Vagina (tissue), 2 donors: Measurements from ENCODE around the gene ZEB2. TPM values are rescaled to one million over a fixed set of nuclear protein-coding genes. Genes with fewer than 3 reads are reported as not detected.

Experiments used
- DNase-seq, 2 donors: peaks; one replicate each; pipeline ENCODE4 v3.0.0-alpha.2; 2017; ENCODE audit errors: extremely low spot score in 2 of 2
- H3K27ac ChIP-seq: fragments of 200-600 bp; sonication (generic); one replicate; pipeline ENCODE4 v1.5.1; 2019
- H3K27me3 ChIP-seq: fragments of 200-600 bp; sonication (generic); one replicate; pipeline ENCODE4 v1.5.1; 2019
- H3K36me3 ChIP-seq, 2 donors: fragments of 200-600 bp; sonication (generic); one replicate each; pipeline ENCODE4 v1.5.1; 2017 to 2019
- H3K4me1 ChIP-seq: fragments of 200-600 bp; sonication (generic); one replicate; pipeline ENCODE4 v1.5.1; 2019
- H3K4me3 ChIP-seq, 2 donors: fragments of 200-600 bp; sonication (generic); 1 replicate in 1 of 2; 2 replicates in 1 of 2; pipeline ENCODE4 v1.5.1; 2016 to 2019
- H3K9me3 ChIP-seq: fragments of 200-600 bp; sonication (generic); one replicate; pipeline ENCODE4 v1.5.1; 2019
- POLR2A ChIP-seq, 2 donors: fragments of 450-650 bp; IDR thresholded peaks; one replicate each; pipeline ENCODE4 v1.6.1; 2017; ENCODE audit warnings: antibody characterized with exemption in 2 of 2, mild to moderate bottlenecking in 2 of 2, moderate library complexity in 2 of 2
- POLR2AphosphoS5 ChIP-seq, 2 donors: sonication (generic); formaldehyde crosslinking; IDR thresholded peaks; one replicate each; pipeline ENCODE4 v1.9.0; 2017; ENCODE audit warnings: antibody characterized with exemption in 2 of 2, mild to moderate bottlenecking in 2 of 2, low read depth in 1 of 2; ENCODE audit not compliant: insufficient read depth in 1 of 2
- intact Hi-C: fragments of 100-400 bp; cut with DNase I; formaldehyde crosslinking; loops from one replicate; pipeline ENCODE4 v1.15.1; 2023
- total RNA-seq: library from RNA; depleted of rRNA; stranded (reverse); fragments of >200 nt; gene quantifications from one replicate; pipeline ENCODE4 v1.2.3, GENCODE V29; 2016
- TF ChIP-seq, protein P1 (sequence below), 3 experiments: fragments of 450-650 bp in 2 of 3; fragments of 200-600 bp in 1 of 3; sonication (generic) in 1 of 3; IDR thresholded peaks; one replicate each; pipeline ENCODE4 v1.5.1; 2017 to 2019; ENCODE audit warnings: antibody characterized with exemption in 3 of 3, mild to moderate bottlenecking in 2 of 3, moderate library complexity in 2 of 3

ZEB2 gene
- total RNA-seq, 1 donor from 2014 or later = 63.6 TPM

DNA sequence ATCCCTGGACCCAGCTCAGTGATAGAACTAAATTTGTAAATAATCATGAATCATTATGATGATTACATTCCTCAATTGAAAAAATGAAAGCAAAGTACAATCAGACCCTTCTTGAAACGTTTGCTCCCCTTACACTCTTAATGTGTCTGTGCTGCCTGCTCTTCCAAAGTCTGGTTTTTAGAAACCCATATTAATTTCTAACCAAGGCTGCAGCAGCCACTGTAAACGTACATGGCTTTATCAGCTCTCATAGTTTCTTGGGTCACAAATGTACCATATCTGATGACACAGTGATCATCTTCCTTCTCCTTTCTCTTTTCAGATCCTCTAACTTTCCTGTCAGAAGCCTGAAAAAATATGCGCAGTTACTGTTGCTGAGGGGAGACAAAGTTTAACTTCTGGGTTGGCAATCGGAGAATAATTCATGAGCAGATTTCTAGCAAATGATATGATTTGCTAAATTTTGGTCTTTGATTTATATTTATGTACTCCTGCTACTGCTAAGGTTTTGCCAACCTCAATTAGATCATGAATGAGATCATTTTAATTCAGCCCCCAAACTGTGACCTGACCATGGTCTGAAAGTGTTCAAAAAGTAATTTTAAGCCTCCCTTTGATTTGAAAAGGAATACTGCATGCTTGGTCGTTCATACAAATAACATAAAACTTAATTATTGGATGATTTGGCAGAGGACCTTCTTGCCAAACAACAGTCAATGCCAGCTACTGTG lies 12.3 kb downstream of the ZEB2 start:
- H3K4me1 ChIP-seq = peaks cover 67% of the 10 kb centered on the region
- intact Hi-C loops = no loop called here
- H3K27me3 ChIP-seq = no peaks in the 10 kb centered on the region
- TF ChIP-seq, protein P1, sequence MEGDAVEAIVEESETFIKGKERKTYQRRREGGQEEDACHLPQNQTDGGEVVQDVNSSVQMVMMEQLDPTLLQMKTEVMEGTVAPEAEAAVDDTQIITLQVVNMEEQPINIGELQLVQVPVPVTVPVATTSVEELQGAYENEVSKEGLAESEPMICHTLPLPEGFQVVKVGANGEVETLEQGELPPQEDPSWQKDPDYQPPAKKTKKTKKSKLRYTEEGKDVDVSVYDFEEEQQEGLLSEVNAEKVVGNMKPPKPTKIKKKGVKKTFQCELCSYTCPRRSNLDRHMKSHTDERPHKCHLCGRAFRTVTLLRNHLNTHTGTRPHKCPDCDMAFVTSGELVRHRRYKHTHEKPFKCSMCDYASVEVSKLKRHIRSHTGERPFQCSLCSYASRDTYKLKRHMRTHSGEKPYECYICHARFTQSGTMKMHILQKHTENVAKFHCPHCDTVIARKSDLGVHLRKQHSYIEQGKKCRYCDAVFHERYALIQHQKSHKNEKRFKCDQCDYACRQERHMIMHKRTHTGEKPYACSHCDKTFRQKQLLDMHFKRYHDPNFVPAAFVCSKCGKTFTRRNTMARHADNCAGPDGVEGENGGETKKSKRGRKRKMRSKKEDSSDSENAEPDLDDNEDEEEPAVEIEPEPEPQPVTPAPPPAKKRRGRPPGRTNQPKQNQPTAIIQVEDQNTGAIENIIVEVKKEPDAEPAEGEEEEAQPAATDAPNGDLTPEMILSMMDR (IDR thresholded peaks at IDR 0.05) = no peak
- H3K4me3 ChIP-seq = peak overlapping the region; percentile 12 to 22
- no peaks in the 10 kb centered on the region for H3K9me3 ChIP-seq
- no peaks in the 10 kb centered on the region for H3K36me3 ChIP-seq
- H3K27ac ChIP-seq = peak overlapping the region; percentile 99
- DNase-seq = no peak

DNA sequence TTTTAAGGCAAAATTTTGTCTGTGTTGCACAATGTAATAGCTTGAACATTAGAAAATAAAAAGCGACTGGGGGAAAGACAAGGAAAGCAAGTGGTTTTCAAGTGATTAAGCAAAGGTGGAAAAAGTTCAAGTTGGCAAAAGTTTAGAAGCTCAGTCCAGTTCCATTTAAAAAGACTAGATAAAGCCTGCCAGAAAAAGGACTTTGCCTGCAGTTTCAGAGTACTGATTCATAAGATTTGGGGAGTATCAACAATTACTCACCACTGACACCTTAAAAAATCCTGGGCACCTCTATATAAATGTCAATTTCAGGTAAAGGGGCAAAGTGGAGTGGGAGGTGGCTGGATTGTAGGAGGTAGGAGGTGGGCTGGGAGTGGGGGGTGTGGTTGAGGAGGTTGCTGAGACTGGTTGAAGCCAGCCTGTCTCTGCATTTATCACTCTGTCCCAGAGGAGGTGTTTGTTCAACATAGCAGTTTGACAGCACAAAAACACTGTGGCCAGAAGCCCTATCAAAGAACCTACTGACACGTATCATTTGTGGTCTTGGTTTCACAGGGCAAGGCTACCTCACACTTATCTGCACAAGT lies 14.6 kb downstream of the ZEB2 start:
- Histone ChIP-seq H3K27ac (peak overlapping the region; percentile 78), H3K9me3 (no peaks in the 10 kb centered on the region), H3K27me3 (no peaks in the 10 kb centered on the region), H3K36me3 (no peaks in the 10 kb centered on the region), H3K4me3 (no peak overlapping the region), H3K4me1 (peaks cover 75% of the 10 kb centered on the region)
- TF ChIP-seq POLR2AphosphoS5 (IDR thresholded peaks at IDR 0.05; ENCODE audit: insufficient read depth in 1 of 2, low read depth in 1 of 2) (peak in 1 of 2 donors; percentile 22), POLR2A (IDR thresholded peaks at IDR 0.05) (no peak)
- TF ChIP-seq, protein P1 (IDR thresholded peaks at IDR 0.05) = no peak
- no peak for DNase-seq
- intact Hi-C loops = no loop called here

DNA sequence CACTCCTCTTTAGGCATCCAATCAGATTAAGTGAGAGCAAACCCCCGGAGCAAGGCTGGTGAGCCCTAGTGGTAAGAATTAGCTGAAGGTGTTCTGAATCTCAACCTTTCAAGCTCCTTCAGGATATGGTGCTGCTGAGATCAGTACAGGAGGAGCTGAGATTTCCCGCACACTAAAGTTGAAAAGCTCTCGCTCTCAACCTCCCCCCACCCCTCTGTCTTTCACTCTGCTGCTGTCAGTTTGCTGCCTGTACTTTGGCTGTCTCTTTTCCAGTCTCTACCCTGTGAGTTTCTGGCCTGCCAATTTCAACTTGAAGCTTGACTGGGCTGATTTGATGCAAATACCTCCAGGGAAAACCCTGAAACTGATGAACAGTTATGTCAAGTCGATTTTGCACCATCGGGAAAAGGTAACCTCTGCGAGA lies 15.7 kb downstream of the ZEB2 start:
- Histone ChIP-seq H3K27me3 (no peaks in the 10 kb centered on the region), H3K27ac (peak overlapping the region; percentile 78), H3K4me3 (no peak overlapping the region), H3K9me3 (no peaks in the 10 kb centered on the region), H3K4me1 (peaks cover 72% of the 10 kb centered on the region), H3K36me3 (no peaks in the 10 kb centered on the region)
- intact Hi-C loops = no loop called here
- no peak for DNase-seq
- no peak for TF ChIP-seq POLR2AphosphoS5 (IDR thresholded peaks at IDR 0.05; ENCODE audit: insufficient read depth in 1 of 2, low read depth in 1 of 2)
- no peak for TF ChIP-seq POLR2A (IDR thresholded peaks at IDR 0.05)
- TF ChIP-seq, protein P1 (IDR thresholded peaks at IDR 0.05) = no peak

DNA sequence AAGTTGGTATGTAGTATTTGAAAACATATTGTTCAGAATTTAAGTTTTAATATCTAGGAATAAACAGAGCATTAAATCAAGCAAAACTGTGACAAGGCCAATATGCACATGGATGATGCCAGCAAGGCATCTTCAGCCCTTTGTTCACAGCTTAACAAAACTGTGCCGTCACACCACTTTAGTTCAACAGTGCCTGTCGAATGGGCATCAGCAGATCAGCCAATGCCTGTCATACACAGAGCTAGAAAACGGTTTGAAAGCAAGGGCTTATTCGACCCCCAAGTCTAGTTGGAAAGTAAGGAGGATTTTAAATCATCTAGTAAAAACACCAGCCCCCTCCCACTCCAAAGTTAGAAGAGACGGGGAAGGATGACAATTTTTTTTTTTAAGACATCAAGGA lies 16.7 kb downstream of the ZEB2 start:
- Histone ChIP-seq H3K9me3 (no peaks in the 10 kb centered on the region), H3K4me1 (peaks cover 72% of the 10 kb centered on the region), H3K4me3 (no peak overlapping the region), H3K36me3 (no peaks in the 10 kb centered on the region), H3K27me3 (no peaks in the 10 kb centered on the region), H3K27ac (peak overlapping the region; percentile 9)
- TF ChIP-seq, protein P1 (IDR thresholded peaks at IDR 0.05) = no peak
- TF ChIP-seq POLR2A (IDR thresholded peaks at IDR 0.05) (no peak), POLR2AphosphoS5 (IDR thresholded peaks at IDR 0.05; ENCODE audit: insufficient read depth in 1 of 2, low read depth in 1 of 2) (no peak)
- intact Hi-C loops = no loop called here
- no peak for DNase-seq

DNA sequence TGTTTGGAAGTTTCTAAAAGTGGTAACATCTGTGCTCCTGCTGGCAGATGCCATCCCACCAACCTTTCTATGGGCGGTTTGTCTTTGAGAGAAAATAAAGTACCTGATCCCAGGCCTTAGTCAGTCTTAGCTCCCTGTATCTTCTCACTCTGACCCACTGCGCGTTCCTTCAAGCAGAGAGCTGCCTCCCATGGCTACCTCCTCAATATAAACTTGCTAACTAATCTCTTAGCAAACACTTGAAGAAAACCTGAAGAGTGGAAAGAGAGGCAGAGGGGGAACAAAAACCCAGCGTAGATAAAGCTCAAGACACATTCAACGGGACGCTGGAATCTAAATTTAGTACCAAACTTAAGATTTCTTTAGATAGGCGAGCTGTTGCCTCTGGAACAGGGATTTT lies 17.6 kb downstream of the ZEB2 start:
- Histone ChIP-seq H3K36me3 (no peaks in the 10 kb centered on the region), H3K27me3 (no peaks in the 10 kb centered on the region), H3K4me1 (peaks cover 63% of the 10 kb centered on the region), H3K4me3 (no peak overlapping the region), H3K9me3 (no peaks in the 10 kb centered on the region), H3K27ac (peak overlapping the region; percentile 24)
- TF ChIP-seq POLR2A (IDR thresholded peaks at IDR 0.05) = no peak
- TF ChIP-seq, protein P1 (IDR thresholded peaks at IDR 0.05) = no peak
- no peak for TF ChIP-seq POLR2AphosphoS5 (IDR thresholded peaks at IDR 0.05; ENCODE audit: insufficient read depth in 1 of 2, low read depth in 1 of 2)
- DNase-seq = no peak
- intact Hi-C loops = no loop called here
